ENCODE results near the gene PTPRK. TPM values are rescaled to one million over a fixed set of nuclear protein-coding genes. Genes with fewer than 3 reads are reported as not detected.
"Not testable (repeated sequence)": the region's sequence is repeated elsewhere in the genome, so short reads cannot be mapped to it uniquely, and the experiment has no call there.

The PTPRK gene
- total RNA-seq, 1 donor from 2014 or later: 15.6 TPM

DNA sequence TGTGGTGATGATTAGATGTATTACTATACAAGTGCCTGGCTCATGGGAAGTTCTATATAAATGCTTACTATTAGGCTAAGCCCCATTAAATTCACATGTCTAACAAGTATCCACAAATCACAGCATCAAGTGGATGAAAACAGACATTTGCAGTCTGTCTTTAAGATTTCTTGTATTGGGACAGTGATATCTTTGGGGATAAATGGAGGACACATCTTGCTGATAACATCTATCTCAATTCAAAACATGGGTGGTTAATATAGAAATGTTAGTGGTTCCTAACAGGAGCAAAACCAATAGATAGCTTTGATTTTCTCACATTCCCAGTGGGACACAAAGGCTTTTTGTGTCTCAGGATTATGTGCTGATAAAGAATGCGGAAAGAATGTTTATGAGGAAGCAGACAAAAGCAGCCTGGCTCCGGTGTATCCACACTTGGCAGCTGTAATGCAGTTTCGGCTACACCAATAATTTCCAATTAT is 29.3 kb downstream of the PTPRK start:
- no peak for DNase-seq (ENCODE audit: low spot score)

DNA sequence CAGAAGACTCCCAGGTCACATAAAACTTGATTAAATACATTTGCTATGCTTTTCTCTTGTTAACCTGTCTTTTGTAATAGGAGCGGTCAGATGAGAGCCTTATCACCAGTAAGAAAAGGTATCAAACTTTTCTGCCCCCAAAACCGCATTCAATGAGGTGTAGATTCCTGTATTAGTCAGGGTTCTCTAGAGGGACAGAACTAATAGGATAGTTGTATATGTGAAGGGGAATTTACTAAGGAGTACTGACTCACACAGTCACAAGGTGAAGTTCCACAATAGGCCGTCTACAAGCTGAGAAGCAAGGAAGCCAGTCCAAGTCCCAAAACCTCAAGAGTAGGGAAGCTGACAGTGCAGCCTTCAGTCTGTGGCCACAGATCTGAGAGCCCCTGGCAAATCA is 32.7 kb downstream of the PTPRK start:
- DNase-seq (ENCODE audit: low spot score): no peak

DNA sequence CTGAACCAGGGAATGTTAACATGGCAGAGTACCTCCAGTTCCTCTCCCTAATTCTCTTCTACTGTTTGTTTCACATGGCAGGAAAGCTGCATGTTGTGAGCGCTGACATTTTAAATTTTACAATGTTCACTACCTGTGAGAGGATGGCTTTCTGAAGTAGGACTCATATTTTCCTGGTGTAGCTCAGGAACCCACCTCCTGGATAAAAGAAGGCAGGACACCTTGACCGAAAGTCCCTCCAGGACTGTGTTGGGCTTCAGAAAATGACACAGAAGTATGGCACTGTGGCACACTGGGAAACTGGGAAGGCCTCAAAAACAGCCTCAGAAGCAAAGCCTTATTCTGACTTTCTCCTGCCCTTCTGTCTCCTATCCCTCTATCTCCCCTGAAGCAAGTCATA is 33.3 kb downstream of the PTPRK start:
- no peak for DNase-seq (ENCODE audit: low spot score)

DNA sequence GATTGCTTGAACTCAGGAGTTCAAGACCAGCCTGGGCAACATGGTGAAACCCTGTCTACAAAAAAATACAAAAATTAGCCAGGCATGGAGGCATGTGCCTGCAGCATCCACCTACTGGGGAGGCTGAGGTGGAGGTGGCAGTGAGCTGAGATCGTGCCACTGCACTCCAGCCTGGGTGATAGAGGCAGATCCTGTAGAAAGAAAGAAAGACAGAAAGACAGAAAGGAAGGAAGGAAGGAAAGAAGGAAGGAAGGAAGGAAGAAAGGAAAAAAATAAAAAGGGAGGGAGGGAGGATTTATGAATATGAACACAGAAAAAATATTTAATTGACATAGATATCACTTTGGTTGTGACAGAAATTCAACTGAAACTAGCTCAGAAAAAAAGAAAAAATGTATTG is 33.8 kb downstream of the PTPRK start:
- DNase-seq (ENCODE audit: low spot score): not testable (repeated sequence)

DNA sequence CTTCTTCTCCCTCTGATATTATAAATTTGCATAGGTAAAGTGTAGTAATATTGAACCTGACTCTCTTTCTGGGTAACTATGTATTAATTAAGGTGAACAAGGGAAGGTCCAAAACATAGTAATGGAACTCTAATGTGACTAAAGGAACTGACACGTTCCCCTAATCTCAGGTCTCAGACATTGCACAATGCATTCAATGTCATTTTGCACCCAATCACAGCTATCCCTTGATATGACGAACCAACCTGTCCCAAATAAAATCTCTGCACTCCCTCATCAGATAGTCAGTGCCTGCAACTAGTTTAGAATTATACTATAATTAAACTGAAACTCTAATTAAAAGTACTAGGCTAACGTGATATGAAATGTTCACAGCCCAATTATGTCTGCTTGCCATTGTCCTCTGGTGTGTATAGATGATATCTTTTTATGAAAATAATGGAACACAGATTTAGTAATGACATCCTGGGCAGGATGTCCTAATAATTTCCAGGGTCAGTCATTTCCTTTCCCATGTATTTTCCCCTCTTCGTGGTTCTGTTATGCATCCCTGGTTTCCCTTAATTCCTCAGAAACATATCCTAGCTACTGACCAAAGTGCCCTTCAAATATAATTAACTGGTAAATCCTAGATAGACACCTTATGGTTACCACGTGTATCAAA is 36.8 kb downstream of the PTPRK start:
- DNase-seq (ENCODE audit: low spot score): no peak

DNA sequence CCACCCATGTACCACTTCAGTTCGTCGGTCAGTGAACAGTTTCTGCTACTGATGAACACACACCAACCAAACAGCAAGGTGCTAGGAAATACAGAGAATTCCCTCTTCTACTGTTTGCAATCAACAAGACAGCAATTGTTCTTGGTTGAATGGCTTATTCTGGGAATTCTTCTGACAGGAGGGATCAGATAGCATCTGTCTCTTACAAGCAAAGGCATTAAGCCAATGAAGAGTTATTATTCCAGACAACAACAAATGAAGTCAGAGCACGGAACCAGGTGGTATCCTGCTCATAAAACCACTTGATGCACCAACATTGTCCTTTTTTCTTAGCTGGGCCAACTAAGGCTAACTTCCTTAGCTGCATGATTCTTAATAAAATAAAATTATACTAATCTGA is 37.8 kb downstream of the PTPRK start:
- no peak for DNase-seq (ENCODE audit: low spot score)

DNA sequence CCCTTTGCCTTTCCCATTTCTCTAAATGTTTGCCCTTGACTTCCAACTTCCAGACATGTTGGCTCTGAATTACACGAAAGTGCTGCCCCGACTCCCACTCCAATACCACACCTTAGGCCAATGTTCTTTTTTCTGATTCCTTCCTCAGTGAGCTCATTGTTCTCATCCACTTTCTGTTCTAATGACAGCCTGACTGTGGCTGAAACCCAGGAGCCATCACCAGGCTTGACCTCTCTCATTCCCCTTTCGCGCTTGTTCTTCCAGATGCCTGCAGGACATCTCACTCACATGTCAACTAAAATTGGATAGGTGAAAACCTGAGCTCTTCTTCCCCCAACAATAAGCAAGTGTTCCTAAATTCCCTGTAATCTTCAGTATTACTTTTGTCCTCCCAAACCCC is 40.4 kb downstream of the PTPRK start:
- no peak for DNase-seq (ENCODE audit: low spot score)

DNA sequence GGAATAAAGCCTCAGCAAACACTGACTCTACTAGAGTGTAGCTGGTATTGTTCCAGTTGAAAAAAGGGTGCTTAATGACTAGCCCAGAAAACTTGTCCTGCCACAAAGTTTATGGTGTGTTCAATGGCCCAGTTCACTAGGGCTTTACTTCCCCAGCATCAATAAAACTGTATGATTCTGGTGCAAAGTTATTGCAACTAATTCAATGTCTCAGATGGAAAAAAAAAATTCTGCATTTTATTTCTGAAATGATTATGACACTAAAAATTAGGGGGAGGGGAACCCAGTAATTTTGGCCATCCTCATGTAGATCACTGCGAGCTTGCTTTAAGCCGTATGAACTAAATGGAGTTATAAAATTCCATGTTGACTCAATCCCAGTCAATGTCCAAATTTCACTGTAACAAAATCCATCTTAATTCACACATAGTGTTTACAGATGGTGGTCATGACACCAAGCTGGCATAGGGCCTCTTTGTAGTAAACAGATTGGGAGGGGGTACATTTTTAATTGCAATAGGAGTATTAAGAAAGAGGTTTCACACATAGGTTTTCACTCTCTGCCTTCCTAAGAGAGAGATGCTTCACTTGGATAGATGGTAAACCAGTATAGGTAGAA is 41.2 kb downstream of the PTPRK start:
- DNase-seq (ENCODE audit: low spot score): no peak

DNA sequence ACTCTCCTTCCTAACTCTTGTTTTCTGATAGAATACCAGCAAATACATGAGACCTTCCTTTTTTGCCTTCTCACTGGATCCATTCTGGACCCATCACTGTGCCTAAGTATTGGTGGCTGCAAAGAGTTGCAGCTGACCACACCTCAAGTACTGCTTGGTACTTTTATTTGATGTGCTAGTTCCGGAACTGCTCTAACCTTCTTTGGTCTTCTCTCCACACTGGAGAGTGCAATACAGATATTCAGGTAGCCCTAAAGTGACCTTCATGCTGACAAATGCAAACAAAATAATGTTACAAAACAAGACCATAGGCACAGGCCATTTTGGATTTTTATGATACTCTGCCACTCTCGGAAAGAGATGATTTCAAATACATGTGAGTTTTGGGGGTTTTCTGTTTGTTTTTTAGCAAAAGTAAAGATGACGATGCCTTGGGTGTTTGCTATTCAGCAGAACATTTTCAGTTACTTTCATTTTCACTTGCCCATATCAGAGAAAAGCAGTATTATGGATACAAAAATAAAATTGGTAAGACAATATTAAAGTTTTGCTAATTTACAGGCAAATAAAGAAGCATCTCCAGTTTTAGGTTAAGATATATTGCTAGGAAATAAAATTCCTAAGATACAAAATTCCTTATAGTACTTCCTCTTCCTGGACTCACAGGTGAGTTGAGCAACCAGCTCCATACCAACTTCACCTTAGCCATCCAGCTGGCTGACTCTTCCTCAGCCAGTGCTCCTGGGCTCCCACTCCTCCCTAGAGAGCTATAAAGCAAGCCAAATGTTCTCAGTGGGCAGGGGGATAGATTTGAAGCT is 42.0 kb downstream of the PTPRK start:
- DNase-seq (ENCODE audit: low spot score): no peak

DNA sequence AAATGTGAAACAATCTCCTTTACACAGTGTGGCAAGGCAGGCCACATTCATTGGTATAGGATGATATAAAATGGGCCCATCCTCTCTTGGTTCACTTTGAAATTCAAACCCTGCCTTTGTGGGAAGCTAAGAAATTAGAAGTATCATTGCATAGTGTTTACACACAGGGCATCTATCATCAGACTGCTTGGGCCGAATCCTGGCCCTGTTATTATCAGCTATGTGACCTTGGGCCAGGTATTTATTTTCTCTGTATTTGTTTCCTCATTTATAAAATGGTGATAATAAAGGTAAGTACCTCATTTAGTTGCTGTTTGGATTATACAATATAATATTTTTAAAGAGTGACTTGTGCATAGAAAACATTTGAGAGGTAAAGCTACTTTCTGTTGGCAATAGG is 45.5 kb downstream of the PTPRK start:
- no peak for DNase-seq (ENCODE audit: low spot score)

DNA sequence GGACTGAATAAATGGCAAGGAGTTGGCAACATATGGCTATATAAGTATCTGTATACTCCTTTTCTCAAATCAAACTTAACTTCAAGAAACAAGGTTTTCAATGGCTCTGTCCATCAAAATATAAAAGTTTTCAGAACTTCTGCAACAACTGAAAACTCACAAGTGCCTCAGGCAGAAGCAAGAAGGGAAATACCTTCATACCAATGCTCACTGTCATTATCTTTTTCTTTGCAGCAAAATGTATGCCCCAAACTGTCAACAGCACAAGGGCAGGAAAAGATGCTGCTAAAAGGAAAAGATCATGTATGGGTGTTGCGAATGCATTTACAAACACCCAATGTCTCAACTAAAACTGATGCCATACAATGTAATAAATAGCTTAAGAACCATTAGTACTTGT is 45.9 kb downstream of the PTPRK start:
- DNase-seq (ENCODE audit: low spot score): peak; percentile 23

DNA sequence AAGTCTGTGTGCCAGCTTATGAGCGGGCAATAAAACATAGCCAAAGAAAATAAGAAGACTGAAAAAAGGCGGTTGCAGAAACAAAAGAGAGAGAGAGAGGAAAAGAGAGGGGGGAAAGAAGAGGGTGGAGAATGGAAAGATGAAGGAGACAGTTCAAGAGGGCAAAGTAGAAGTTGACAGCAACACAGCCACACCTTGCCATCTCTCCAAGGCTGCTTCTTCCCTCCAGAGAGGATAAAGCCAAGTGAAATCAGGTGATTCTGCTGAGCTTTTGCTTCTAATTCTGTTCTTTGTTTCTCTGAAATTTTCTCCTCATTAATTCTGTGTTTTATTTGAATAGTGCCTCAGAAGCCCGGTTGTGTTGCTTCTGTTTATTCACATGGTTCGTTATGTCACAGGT is 48.5 kb downstream of the PTPRK start:
- DNase-seq (ENCODE audit: low spot score): no peak

DNA sequence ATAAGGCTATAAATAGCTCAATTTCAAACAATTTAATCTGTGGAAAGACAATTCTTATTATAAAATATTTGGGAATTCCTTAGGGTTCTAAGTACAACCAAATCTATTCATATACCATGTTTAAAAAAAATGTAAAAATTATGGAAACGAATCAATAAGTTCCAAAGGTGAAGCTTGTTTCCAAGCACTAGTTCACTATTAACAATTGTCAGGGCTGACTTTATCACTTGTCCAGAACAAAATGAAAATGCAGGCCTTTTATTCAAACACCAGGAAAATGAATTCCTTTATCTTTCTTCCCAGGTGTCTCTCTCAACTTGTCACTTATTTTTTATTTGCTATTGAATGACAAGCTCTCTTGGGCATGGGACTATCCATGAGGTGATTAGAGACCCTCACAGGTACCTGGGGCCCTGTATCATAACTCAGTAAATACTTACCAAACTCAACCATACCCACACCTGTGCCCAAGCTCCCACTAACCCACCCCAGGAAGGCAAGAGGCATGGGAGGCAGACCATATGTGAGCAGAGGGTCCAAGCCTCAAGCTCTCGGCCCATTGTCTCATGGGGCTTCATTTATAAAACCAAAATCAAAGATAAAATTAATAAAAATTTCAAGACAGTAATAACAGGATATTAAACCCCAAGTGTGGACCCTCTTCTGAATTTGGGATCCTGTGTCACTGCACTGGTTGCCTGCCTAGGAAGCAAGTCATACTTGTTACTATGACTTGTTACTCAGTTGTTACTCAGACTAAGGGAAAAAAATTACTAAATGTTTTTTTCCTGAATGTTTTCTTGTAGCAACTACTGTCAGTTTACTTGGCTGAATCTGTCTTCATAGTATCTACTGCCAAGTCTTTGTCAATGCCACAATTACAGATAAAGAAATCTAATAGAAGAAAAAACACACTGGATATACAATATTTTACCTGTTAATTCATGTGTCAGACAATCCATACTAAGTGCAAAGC is 54.7 kb downstream of the PTPRK start:
- no peak for DNase-seq (ENCODE audit: low spot score)

DNA sequence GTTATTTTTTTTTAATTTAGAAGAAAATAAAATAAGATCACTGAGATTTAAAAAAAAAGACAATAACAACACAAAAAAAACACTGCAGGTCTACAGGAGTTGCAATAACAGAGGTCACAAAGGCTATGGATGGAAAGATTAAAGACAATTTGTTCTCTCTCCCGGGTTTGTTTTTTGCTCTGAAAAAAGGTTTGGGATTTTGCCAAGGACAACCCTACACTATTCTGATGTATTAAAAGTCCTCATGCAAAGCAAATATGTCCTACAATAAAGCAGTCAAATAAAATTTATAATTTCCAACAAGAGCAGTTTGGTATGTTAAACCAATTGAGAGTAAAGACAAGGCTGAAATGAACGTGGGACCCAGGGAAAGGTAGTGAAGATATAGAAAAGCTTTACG is 55.6 kb downstream of the PTPRK start:
- DNase-seq (ENCODE audit: low spot score): no peak

DNA sequence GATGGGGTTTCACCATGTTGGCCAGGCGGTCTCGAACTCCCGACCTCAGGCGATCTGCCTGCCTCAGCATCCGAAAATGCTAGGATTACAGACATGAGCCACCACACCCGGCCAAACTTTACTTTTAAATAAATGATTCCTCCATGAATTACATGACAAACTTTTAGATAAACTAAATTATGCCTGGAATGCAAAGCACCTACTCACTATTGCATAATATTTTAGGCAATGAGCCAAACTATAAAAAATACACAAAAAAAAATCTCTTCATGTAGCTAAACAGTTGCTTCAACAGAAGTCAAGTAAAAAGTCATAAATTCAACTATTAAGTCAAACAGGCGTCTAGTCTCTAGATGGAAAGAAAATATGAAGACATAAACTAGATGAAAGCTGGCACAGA is 56.5 kb downstream of the PTPRK start:
- peak; percentile 21 for DNase-seq (ENCODE audit: low spot score)

DNA sequence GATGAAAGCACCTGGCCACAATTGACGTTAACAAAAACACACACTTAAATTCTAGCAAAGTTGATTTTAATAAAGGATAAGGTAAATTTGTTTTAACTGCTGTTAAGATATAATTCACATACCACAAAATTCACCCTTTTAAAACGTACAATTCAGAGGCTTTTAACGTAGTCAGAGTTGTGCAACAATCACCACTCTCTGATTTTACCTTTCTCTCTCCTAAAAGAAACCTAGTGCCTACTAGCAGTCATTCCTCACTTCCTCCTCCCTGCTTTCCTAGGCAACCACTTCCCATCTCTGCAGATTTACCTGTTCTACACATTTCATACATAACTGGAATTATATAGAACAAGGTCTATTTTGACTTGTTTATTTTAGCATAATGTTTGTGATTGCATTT is 58.9 kb downstream of the PTPRK start:
- no peak for DNase-seq (ENCODE audit: low spot score)

DNA sequence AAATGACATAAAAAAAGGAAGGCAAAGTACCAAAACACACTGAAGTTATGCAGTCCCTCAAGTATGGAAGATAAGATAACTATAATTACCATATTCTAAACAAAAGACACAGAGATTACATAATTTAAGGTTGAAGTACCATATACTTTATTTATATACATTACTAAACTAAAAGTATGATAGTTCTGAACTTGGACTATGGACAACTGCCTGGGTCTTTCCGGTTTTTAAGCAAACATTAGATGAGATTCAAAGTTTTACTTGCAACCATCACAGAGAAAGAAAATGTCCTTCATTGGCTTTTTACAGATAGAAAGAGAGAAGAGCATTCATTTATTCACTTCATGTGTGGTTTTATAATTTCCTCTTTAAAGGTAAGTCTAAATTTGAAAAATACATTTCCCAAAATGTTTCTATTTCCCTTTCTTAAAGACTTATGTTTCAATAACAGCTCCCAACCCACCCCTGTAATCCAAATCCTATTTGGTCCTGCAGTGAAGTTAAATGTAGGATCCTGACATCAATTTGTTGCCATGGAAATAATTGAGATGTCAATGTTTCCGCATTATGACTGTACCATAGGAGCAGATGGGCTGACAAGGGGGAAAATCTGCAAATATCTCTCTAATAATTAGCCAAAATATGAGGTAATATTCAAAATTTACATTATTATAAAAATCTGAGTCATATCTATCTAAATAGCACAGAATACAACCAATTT is 63.7 kb downstream of the PTPRK start:
- DNase-seq (ENCODE audit: low spot score): no peak

DNA sequence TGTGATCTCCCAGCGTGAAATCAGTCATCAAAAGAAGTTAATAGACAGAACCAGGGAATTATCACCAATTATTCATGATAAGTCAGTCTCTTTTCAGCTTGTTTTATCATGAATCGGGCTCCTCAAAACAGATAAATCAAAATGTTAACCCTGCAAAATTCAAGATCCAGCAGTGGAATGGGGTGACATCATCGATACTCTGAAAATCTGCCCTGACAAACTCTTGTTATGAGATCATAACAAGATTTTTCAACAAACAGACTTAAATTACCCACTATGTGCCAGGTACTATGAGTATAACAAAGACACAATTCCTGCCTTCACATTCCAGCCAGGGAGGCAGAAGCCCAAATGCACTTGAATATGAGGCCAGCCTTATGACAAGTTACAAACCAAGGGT is 64.4 kb downstream of the PTPRK start:
- no peak for DNase-seq (ENCODE audit: low spot score)

DNA sequence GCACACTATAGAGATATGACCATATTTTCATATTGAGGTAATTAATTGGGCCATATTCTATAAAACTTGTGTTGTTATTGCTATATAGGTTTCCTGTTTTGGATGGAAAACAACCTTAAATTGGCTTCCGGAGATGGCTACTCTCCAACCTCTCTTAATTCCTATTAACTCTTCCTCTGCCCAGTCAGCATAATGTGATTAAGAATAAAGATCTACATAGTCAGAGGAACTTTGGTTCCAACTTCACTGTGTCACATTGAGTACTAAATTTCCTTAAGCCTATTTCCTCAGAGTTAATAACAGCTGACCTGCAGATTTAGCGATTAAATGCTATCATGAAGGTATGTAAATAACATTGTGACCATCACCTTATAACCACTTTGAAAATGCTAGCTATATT is 67.7 kb downstream of the PTPRK start:
- no peak for DNase-seq (ENCODE audit: low spot score)

DNA sequence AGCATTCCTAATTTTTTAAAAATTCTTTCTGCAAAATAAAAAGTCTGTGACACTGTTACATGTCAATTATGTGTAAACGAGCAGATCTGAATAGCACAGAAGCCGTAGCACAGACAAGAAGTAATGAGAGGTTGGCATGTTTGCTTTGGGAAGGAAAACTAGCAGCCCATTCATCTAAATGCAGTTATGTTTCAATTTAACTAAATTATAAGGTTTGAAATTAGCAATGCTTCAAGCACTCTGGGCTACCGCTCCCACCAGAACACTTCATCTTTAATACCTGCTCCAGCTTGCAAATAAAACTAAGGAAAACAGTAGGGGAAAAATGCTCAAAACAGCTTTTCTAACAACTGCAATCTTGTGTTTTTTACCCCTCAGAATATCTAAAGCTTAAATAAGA is 73.9 kb downstream of the PTPRK start:
- DNase-seq (ENCODE audit: low spot score): no peak

DNA sequence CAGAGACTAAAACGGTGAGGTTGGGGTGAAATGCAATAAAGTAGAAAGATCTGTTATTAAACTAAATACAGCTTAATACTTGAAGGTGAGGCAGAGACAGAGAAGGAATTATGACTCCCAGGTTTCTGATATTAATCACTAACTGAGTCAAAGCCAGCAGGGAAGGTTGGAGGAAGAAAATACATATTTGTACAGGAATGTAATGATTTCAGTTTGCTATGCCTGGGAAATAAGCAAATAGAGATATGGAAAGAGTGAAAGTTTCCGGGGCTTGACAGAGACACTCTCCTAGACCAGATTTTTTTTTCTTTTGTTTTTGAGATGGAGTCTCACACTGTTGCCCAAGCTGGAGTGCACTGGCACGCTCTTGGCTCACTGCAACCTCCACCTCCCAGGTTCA is 76.8 kb downstream of the PTPRK start:
- no peak for DNase-seq (ENCODE audit: low spot score)

Data from umbilical cord (tissue), 2 donors.